HS-27A (cell line): ENCODE measurements around the gene MPPED1.

Experiments
- DNase-seq: peaks from one replicate; pipeline ENCODE4 v3.0.0-alpha.2; 2012; ENCODE audit warnings: low read depth, missing footprints

Gene MPPED1

GRCh38 chr22:43498856-43499253 lies 87.0 kb downstream of the MPPED1 start:
- DNase-seq: no peak

DNA sequence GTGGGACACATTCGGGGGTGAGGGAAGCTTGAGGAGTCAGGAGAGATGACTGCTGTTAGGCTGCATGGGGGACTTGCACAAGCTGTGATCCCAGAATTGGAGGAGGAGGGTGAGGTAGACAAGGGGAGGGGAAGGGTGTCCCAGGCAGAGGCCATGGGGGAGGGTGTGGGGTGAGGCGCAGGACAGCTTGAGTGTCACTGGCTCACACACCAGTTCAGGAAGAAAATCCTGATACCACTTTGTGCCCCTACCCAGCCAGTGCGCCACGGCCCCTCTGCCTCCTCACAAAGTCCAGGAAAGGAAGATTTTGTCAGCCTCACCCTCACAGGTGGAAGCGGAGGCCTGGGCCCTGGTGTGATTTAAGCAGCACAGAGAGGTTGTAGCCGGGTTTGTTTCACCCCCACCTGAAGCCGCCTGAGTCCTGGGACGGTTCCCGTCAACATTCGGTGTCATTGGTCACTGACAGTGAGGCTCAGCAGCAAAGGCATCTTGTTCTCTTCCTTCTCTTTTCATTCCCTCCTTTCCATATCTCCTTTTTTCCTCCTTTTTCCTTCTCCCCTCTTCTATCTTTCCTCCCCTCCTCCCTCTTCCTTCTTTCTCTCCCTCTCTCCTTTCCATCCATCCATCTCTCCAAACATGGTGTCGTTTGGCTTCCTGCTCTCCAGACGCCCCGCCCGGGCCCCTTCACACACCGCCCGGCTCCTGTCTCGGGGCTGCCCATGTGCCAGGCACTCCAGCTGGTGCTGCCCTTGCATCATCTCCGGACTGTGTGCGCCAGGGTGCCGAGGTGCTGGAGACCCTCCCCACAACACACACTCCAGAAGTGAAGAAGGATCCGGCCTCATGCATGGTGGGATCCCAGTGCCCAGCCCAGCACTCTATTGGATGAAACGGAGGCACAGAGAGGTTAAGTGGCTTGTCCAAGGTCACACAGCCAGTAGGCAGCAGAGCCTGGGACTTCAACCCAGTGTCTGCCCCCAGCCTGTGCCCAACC lies 89.3 kb downstream of the MPPED1 start:
- DNase-seq: no peak

DNA sequence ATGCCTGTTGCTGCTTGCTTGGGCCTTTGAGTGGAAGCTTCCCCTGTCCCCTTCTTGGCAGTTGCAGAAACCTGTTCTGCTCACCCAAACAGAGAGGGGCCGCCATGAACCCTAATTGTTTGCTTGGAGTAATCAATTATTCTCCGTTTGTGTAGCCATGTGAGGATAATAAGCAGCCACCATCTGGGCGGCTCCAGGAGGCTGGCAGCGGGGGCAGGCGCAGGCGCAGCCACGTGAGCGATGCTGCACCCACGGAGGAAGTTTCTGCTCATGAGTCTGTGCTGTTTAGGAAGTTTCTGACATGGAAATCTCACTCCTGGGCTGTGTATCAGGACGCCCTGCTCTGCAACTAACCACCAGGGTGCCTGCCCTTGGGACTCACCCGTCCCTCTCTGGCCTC lies 90.1 kb downstream of the MPPED1 start:
- no peak for DNase-seq

GRCh38 chr22:43502306-43502874 lies 90.6 kb downstream of the MPPED1 start:
- DNase-seq: no peak

- DNase-seq: no peak
Measured at GRCh38 chr22:43504068-43504467, 92.3 kb downstream of the MPPED1 start.

DNA sequence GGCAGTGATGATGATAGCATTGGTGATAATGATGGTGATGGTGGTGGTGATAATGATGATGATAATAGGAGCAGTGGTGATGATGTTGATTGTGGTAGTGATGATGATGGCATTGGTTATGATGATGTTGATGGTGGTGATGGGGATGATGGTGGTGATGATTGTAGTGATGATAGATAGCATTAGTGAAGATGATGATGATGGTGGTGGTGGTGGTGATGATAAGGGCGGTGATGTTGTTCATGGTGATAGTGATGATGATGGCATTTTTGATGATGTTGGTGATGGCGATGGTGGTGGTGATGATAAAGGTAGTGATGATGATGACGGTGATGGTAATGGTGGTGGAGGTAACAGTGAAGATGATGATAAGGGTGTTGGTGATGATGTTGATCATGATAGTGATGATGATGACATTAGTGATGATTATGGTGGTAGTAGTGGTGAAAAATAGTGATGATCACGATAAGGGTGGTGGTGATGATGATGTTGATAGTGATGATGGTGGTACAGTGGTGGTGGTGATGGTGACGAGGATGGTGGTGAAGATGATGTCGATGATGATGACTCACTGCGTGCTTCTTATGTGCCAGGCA lies 93.0 kb downstream of the MPPED1 start:
- no peak for DNase-seq

GRCh38 chr22:43505423-43505822 lies 93.6 kb downstream of the MPPED1 start:
- DNase-seq: no peak

DNA sequence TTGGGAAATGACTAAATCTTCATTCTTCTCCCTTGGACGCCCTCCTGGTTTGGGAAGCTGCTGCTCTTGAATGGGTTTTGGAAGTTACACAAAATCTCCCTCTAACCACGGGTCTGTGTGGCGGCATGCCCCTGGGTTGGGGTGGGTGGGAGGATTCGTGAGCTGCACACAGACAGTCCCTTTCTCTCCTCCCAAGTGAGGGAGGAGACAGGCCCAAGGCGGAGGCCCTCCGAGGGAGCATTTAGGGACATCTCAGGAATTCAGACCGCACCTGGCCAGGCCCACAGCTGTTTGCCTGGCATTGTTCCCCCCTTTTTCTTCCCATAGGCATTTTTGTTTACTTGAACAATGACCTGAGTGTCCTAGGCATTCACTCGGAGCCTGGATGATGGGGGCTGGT lies 94.1 kb downstream of the MPPED1 start:
- no peak for DNase-seq

- no peak for DNase-seq
Measured at GRCh38 chr22:43506487-43506886, 94.7 kb downstream of the MPPED1 start.

GRCh38 chr22:43507235-43507634 lies 95.4 kb downstream of the MPPED1 start:
- no peak for DNase-seq

DNA sequence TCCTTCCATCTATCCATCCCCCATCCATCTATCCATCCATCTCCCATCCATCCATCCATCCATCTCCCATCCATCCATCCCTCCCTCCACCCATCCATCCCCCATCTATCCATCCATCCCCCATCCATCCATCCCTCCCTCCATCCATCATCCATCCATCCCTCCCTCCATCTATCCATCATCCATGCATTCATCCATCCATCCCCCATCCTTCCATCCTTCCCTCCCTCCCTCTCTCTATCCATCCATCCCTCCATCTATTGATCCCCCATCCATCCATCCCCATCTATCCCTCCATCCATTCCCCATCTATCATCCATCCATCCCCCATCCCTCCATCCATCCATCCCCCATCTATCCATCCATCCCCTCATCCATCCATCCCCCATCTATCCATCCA lies 96.7 kb downstream of the MPPED1 start:
- no peak for DNase-seq

- no peak for DNase-seq
Measured at GRCh38 chr22:43509337-43509736, 97.5 kb downstream of the MPPED1 start.

- DNase-seq: no peak
Measured at GRCh38 chr22:43510281-43511070, 98.7 kb downstream of the MPPED1 start.

DNA sequence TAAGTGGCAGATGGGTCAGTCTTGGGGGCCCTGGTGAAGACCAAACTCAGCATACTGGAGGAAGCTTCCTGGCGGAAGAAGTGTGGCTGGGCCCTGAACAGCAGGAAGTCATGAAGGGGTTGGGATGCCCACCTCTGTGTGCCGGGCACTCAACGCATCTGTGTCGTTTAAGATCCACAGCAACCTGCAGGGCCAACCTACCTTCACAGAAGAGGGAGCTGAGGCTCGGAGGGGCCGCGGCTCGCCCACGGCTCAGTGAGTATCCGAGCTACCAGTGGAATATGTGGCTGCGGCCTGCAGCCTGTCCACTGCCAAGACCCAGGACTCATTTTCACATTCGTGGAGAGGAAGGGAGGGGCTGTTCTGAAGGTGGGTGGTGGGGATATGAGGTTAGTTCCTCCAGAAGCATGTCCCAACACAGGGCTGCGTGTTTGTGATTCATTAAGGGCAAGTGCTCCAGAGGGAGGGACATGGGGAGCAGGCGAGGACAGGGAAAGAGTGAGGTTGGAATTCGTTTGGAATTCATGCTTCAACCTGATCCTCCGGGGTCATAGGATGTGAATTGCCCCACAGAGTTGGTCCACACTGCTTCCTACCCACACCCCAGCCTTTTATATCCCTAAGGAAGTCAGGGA lies 99.6 kb downstream of the MPPED1 start:
- DNase-seq: no peak

GRCh38 chr22:43512279-43512678 lies 100.5 kb downstream of the MPPED1 start:
- no peak for DNase-seq

DNA sequence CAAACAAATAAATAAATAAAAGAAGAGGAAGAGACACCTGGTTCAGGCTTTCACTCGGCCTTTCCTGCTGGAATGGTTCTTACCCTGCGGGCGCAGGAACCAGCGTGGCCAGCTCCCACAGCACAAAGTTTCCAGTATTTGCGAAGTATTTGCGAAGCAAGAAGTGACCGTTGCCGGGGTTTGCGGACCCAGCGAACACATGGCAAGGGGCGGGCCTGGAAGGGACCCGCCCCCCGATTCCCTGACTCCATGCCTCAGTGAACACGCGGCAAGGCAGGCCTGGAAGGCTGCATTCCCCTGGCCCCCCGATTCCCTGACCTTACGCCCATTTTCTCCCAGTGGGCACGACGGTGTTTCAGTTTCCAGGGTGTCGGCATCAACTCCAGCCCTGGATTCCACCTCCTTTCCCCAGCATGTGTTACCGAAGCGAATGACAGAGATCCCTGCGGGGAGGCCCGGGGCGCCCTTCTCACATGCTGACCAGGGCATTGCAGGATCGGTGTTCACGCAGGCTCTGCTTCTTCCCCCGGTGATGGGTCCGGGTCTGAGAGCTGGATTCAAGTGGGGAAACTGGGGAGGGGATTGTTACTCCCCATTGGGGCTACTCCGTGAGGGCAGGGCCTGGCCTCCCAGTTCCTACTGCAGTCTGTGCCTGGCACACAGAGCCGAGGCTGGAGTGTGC lies 102.8 kb downstream of the MPPED1 start:
- no peak for DNase-seq

GRCh38 chr22:43515411-43515810 lies 103.6 kb downstream of the MPPED1 start:
- DNase-seq: no peak

DNA sequence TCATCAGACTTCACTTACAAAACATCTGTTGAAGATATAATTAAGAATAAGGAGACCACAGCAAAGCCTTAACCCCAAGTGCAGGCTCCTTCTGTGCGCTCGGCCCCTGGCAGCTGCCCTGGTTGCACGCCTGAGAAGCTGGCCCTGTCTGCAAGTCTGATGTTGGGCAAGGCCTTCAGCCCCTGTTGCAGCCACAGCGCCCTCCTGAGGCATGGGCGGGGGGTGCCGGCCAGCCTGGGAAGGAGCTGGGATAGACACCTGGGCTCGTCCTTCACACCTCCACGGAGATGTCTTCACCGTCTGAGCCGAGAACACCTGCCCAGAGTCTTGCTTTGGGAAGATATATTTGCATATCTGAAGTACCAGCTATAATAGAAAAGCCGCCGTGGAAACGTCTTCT lies 104.1 kb downstream of the MPPED1 start:
- no peak for DNase-seq

DNA sequence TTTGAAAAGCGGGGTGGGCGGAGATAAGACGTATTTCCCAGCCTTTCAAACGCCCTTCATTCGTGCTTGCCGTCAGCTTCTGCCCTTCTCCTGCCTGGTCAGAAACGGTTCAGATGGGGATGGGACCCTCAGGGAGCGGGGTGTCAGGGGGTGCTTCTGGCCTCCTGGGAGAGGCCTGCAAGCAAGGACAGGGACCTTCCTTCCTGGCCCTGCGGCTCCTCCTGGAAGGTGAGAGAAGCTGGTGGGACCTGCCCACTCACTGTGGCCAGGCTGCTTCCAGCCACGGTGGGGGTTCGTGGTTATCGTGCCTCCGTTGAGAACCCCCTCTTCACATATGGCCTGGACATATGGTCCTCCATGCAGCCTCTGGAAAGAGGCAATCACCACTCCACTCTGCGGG lies 104.6 kb downstream of the MPPED1 start:
- DNase-seq: no peak

GRCh38 chr22:43516996-43517635 lies 105.3 kb downstream of the MPPED1 start:
- no peak for DNase-seq

- no peak for DNase-seq
Measured at GRCh38 chr22:43520632-43521039, 108.8 kb downstream of the MPPED1 start.
